ENCODE measurements around the gene SLC25A6.
"Not testable (repeated sequence)": the region's sequence is repeated elsewhere in the genome, so short reads cannot be mapped to it uniquely, and the experiment has no call there.

The SLC25A6 gene

DNA sequence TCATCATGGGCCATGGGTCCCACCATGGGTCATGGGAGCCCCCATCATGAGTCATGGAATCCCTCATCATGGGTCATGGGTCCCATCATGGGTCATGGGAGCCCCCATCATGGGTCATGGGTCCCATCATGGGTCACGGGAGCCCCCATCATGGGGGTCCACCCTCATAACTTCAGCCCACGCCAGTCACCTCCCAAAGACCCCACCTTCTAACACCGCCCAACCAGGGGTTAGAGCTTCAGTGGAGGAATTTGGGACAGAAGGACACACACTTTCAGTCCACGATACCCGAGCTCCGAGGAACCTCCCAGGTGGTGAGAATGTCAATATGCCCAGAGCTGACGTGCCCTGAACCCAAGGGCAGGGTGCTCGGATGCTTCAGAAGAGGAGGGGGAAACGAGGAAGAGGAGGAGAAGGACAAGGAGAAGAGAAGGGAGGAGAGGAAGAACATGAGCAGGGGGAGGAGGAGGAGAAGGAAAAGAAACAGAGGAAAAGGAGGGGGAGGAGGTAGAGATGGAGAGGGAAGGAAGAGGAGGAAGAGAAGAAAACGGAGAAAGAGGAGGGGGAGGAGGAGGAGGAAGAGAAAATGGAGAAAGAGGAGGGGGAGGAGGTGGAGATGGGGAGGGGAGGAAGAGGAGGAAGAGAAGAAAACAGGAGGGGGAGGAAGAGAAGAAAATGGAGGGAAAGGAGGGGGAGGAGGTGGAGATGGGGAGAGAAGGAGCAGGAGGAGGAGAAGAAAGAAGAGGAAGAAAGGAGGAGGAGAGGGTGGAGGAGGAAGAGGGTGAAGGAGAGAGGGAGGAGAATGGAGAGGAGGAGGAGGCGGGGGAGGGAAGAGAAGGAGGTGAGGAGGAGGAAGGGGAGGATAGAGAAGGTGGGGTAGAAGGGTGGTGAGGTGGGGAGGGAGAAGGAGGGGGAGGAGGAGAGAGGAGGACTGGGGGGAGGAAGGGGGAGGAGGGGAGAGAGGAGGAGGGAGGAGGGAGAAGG is 37.6 kb downstream of the SLC25A6 start:
- DNase-seq (ENCODE audit: low read depth) = no peak

GRCh38 chrX:1351981-1352714 is 39.8 kb downstream of the SLC25A6 start:
- DNase-seq (ENCODE audit: low read depth) = no peak

- not testable (repeated sequence) for DNase-seq (ENCODE audit: low read depth)
Observed at GRCh38 chrX:1349606-1350005, 42.3 kb downstream of the SLC25A6 start.

DNA sequence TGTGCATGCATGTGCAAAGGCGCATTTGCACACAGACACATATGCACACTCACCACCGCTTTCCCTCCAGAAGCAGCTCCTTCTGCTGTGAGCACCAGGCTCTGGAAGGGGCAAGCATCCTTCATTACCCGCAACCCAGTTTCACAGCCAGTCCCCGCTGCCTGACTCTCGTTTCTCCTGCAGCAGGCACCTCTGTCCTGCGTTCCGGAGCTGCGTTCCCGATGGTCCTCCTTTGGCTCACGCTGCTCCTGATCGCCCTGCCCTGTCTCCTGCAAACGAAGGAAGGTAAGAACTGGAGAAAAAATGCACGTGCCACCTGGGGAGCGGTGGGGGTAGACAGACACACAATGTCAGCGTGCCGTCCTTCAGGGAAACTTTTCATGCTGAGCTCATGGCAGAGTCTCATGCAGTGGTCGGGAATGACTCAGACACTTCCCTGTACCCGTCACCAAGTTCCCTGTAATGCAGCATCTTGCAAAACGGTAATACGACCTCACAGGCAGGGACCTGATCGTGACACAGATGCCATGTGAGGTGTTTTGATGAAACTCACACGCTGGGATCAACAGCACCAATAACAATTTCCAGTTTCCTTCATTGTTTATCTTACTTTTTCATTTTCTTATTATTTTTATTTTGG is 50.2 kb downstream of the SLC25A6 start:
- DNase-seq (ENCODE audit: low read depth) = no peak

- DNase-seq (ENCODE audit: low read depth) = no peak
Observed at GRCh38 chrX:1336948-1337779, 54.7 kb downstream of the SLC25A6 start.

- DNase-seq (ENCODE audit: low read depth) = no peak
Observed at GRCh38 chrX:1336331-1336943, 55.5 kb downstream of the SLC25A6 start, which contains the start of gene IL3RA. TSS of gene IL3RA (plus strand) at chrX:1336785. CDS start at chrX:1341766, 4,981 bp downstream.
